Stimulated activated CD4-positive, alpha-beta T cell treated with anti-CD3 and anti-CD28 coated beads, Interleukin-12 subunit alpha, Interleukin-12 subunit beta, amount 100 ng/mL, for 4 hours (primary cell): Measurements from ENCODE around the gene TMEM163.

Source experiments
- DNase-seq: peaks from one replicate; pipeline ENCODE4 v3.0.0-alpha.2; 2020

Gene TMEM163

GRCh38 chr2:134470561-134471168 is 248.1 kb downstream of the TMEM163 start:
- DNase-seq: no peak

GRCh38 chr2:134469516-134470115 is 249.2 kb downstream of the TMEM163 start:
- no peak for DNase-seq

- DNase-seq: no peak
Observed at GRCh38 chr2:134468776-134469175, 250.0 kb downstream of the TMEM163 start.

- no peak for DNase-seq
Observed at GRCh38 chr2:134468164-134468563, 250.6 kb downstream of the TMEM163 start.

GRCh38 chr2:134466141-134466540 is 252.7 kb downstream of the TMEM163 start:
- DNase-seq: no peak

GRCh38 chr2:134465228-134466105 is 253.3 kb downstream of the TMEM163 start:
- DNase-seq: no peak

- no peak for DNase-seq
Observed at GRCh38 chr2:134463699-134464022, 255.1 kb downstream of the TMEM163 start.

- no peak for DNase-seq
Observed at GRCh38 chr2:134462791-134463698, 255.8 kb downstream of the TMEM163 start.

GRCh38 chr2:134462275-134462674 is 256.5 kb downstream of the TMEM163 start:
- no peak for DNase-seq

- no peak for DNase-seq
Observed at GRCh38 chr2:134461511-134461910, 257.3 kb downstream of the TMEM163 start.

- no peak for DNase-seq
Observed at GRCh38 chr2:134460583-134460998, 258.2 kb downstream of the TMEM163 start.

- DNase-seq: no peak
Observed at GRCh38 chr2:134459706-134460406, 258.9 kb downstream of the TMEM163 start.

GRCh38 chr2:134458950-134459349 is 259.9 kb downstream of the TMEM163 start:
- no peak for DNase-seq

- DNase-seq: no peak
Observed at GRCh38 chr2:134458473-134458853, 260.3 kb downstream of the TMEM163 start.

GRCh38 chr2:134457765-134458472 is 260.9 kb downstream of the TMEM163 start:
- DNase-seq: no peak

GRCh38 chr2:134457353-134457752 is 261.4 kb downstream of the TMEM163 start:
- DNase-seq: no peak

GRCh38 chr2:134455426-134455825 is 263.4 kb downstream of the TMEM163 start:
- DNase-seq: no peak

- no peak for DNase-seq
Observed at GRCh38 chr2:134454931-134455330, 263.9 kb downstream of the TMEM163 start.

GRCh38 chr2:134454426-134454825 is 264.4 kb downstream of the TMEM163 start:
- no peak for DNase-seq

- DNase-seq: no peak
Observed at GRCh38 chr2:134453973-134454372, 264.8 kb downstream of the TMEM163 start.

GRCh38 chr2:134453476-134453875 is 265.3 kb downstream of the TMEM163 start:
- no peak for DNase-seq
